Measurements from ENCODE around the gene APOA5. TPM values are rescaled to one million over a fixed set of nuclear protein-coding genes. Genes with fewer than 3 reads are reported as not detected.

The APOA5 gene
- total and polyA plus RNA-seq, 9 of the 15 experiments (the other 6 are each of a cell fraction or from before 2014, with no cell fraction given), result not detected

DNA sequence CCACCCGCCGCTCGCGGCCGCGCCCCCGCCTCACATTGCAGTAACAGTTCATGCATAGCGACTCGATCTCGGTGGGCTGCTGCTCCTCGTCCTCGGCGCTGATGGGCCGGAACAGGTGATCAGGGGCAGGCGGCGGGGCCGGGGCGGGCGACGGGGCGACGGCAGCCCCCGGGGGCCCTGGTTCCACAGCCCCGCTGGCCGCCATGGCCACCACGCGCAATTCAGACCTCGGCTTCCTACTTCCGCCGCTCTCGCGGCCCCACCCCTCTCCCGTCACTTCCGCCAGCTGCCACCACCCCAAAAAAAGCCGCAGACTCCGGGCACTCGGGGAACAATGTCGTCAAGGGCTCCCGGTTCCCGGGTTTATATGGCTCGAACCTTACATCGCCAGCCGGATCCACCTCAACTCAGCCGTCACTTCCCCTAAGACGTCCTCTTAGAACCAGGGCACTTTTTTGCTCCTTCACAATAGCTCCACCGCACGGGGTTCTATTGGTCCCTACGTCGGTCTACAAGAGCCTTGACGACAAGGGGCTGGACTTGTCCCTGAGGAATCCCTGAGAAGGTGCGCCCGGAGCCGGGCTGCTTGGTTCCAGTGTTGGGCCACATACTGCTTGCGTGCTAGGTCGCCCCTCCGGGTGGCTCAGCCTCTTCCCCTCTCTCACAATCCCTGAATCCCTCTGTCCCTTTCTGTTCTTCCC is 3.7 kb downstream of the APOA5 start, which contains the start of gene ZPR1 (continued):
- TF ChIP-seq, protein P1, sequence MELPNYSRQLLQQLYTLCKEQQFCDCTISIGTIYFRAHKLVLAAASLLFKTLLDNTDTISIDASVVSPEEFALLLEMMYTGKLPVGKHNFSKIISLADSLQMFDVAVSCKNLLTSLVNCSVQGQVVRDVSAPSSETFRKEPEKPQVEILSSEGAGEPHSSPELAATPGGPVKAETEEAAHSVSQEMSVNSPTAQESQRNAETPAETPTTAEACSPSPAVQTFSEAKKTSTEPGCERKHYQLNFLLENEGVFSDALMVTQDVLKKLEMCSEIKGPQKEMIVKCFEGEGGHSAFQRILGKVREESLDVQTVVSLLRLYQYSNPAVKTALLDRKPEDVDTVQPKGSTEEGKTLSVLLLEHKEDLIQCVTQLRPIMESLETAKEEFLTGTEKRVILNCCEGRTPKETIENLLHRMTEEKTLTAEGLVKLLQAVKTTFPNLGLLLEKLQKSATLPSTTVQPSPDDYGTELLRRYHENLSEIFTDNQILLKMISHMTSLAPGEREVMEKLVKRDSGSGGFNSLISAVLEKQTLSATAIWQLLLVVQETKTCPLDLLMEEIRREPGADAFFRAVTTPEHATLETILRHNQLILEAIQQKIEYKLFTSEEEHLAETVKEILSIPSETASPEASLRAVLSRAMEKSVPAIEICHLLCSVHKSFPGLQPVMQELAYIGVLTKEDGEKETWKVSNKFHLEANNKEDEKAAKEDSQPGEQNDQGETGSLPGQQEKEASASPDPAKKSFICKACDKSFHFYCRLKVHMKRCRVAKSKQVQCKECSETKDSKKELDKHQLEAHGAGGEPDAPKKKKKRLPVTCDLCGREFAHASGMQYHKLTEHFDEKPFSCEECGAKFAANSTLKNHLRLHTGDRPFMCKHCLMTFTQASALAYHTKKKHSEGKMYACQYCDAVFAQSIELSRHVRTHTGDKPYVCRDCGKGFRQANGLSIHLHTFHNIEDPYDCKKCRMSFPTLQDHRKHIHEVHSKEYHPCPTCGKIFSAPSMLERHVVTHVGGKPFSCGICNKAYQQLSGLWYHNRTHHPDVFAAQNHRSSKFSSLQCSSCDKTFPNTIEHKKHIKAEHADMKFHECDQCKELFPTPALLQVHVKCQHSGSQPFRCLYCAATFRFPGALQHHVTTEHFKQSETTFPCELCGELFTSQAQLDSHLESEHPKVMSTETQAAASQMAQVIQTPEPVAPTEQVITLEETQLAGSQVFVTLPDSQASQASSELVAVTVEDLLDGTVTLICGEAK (IDR thresholded peaks at IDR 0.05), result peak; percentile 92
- TF ChIP-seq, protein P1 (CRISPR knock-in tag; IDR thresholded peaks at IDR 0.05), result no peak
- peak; percentile 40; the same call in 1 of the 2 replicates for TF ChIP-seq DPF2 (IDR thresholded peaks at IDR 0.05)
- TF ChIP-seq RAD51 (IDR thresholded peaks at IDR 0.05; ENCODE audit: borderline replicate concordance, low read depth), result no peak
- peak; percentile 54; the same call in 1 of the 2 replicates for TF ChIP-seq MBD2 (IDR thresholded peaks at IDR 0.05; ENCODE audit: borderline replicate concordance, low read depth)
- TF ChIP-seq CREBBP (IDR thresholded peaks at IDR 0.05; ENCODE audit: low read depth, low read length), result no peak
- TF ChIP-seq ZBTB7A (IDR thresholded peaks at IDR 0.05; ENCODE audit: borderline replicate concordance, control insufficient read depth, low read depth, low read length), result peak; percentile 55; the same call in 1 of the 2 replicates
- TF ChIP-seq POLR2AphosphoS5 (IDR thresholded peaks at IDR 0.05; ENCODE audit: control insufficient read depth, insufficient read depth, low read depth, low read length), result peak; percentile 78; the same call in 1 of the 2 replicates
- TF ChIP-seq, protein P2, sequence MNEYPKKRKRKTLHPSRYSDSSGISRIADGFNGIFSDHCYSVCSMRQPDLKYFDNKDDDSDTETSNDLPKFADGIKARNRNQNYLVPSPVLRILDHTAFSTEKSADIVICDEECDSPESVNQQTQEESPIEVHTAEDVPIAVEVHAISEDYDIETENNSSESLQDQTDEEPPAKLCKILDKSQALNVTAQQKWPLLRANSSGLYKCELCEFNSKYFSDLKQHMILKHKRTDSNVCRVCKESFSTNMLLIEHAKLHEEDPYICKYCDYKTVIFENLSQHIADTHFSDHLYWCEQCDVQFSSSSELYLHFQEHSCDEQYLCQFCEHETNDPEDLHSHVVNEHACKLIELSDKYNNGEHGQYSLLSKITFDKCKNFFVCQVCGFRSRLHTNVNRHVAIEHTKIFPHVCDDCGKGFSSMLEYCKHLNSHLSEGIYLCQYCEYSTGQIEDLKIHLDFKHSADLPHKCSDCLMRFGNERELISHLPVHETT (CRISPR knock-in tag; conservative IDR thresholded peaks at IDR 0.05 in 1 of 2, IDR thresholded peaks at IDR 0.05 in 1 of 2), result no peak
- TF ChIP-seq ESRRA (IDR thresholded peaks at IDR 0.05; ENCODE audit: borderline replicate concordance, low read depth), result peak; percentile 60; the same call in 1 of the 2 replicates
- peak; percentile 74 for TF ChIP-seq RBBP5 (IDR thresholded peaks at IDR 0.05; ENCODE audit: borderline replicate concordance, insufficient read depth, low read length, poor library complexity, severe bottlenecking)

Measured in K562 (cell line).